RKO (cell line): Measurements from ENCODE around the gene PCDH1.
"Not testable (repeated sequence)": the region's sequence is repeated elsewhere in the genome, so short reads cannot be mapped to it uniquely, and the experiment has no call there.

Experiments
- DNase-seq: peaks from one replicate; pipeline ENCODE4 v3.0.0-alpha.2; 2016; ENCODE audit warnings: low spot score

The PCDH1 gene

GRCh38 chr5:141832131-141832530 lies 46.1 kb downstream of the PCDH1 start:
- no peak for DNase-seq

GRCh38 chr5:141828162-141828561 lies 50.0 kb downstream of the PCDH1 start:
- DNase-seq, result no peak

DNA sequence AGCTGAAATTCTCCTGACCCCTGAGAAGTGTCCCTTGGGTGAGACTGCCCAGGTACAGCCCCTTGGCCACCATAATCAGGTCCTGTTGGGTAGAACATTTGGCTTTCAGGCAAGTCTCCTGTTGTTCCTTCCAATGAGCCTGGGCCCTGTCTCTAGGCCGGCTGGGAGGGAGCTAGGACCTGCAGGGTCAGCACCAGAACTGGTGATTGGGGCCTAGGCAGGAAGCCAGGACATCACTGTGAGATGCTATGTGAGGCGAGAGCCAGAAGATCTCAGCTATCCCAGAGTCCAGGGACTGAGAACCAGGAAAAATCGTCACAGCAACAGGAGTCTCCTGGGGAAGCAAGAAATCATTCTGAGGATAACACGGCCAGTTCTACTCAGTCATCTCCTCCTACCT lies 51.5 kb downstream of the PCDH1 start:
- no peak for DNase-seq

GRCh38 chr5:141825791-141826560 lies 52.2 kb downstream of the PCDH1 start:
- no peak for DNase-seq

DNA sequence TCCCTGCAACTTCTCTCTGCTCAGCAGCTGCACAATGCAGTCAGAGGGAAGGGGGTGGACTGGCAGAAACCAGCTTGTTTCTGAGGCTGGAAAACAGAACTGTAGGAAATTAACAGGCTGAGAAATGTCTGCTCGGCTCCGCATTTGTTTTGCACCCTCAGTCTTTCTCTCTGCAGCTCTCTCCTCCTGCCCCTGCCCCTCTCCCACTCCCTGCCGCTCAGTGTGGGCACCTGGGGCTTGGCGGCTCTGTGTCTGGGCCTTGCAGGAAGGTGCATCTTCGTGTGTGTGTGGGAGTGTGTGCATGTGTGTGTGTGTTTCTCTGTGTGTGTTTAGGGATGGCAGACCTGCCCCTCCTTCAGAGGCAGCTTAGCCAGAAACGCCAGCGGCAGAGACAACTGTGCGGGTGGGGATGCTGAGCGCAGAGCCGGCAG lies 53.0 kb downstream of the PCDH1 start:
- DNase-seq, result no peak

DNA sequence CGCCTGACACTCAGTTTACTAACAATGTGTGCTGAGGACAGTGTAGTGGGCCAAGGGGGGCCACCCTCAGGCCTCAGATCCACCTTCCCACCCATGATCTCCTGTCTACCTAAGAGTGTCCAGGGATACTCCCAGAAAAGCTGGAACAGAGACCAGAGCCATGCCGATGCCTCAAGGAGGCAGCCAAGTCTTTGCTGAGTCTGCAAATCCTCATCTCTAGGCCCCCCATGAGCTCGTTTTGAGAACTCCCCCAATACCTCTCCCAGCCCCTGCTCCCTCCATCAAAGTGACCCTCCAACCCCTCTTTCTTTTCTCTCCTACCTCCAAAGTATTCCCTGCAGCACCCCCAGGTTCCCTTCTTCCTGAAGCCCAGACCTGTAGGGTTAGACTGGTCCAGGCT lies 53.5 kb downstream of the PCDH1 start:
- DNase-seq, result no peak

GRCh38 chr5:141823056-141823455 lies 55.2 kb downstream of the PCDH1 start:
- DNase-seq, result no peak

GRCh38 chr5:141822144-141822543 lies 56.1 kb downstream of the PCDH1 start:
- no peak for DNase-seq

DNA sequence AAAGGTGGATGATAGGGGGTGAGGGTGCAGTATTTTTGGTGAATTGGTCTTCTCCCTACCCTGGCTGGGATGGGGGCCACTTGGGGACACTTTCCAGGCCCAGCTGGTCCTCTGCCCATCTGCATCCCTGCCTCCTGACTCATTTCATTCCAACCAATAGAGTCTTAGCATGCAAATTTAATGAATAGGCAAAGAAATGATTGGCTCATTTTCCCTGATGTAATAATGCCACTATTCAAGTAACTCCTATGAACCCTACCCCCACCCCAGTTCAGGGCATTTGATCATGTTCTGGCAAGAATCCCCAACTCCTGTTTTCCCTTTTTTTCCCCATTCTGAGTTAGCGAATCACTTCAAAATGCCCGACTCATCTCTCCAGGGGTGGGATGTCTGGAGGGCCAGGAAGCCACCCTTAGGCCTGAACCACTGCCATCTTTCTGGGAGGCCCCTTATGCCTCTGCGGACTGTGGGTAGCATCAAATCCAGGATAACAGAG lies 56.7 kb downstream of the PCDH1 start:
- peak; percentile 91 for DNase-seq

DNA sequence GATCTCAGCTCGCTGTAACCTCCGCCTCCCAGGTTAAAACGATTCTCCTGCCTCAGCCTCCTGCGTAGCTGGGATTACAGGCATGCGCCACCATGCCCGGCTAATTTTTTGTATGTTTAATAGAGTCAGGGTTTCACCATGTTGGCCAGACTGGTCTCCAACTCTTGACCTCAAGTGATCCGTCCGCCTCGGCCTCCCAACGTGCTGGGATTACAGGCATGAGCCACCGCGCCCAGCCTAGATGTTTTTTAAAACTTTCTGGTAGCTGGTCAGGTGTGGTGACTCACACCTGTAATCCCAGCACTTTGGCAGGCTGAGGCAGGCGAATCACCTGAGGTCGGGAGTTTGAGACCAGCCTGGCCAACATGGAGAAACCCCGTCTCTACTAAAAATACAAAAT lies 57.5 kb downstream of the PCDH1 start:
- DNase-seq, result not testable (repeated sequence)

DNA sequence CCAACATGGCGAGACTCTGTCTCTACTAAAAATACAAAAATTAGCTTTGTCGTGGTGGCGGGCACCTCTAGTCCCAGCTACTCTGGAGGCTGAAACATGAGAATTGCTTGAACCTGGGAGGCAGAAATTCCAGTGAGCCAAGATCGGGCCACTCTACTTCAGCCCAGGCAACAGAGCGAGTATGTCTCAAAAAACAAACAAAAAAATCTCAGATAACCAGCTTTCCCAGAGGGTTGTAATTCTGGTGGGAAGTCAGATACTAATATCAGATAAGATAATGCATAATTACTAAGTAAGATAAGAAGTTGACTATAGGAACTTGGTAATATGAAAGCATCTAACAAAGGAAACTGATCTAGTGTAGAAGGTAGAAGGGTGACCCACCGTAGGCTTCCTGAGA lies 60.6 kb downstream of the PCDH1 start:
- no peak for DNase-seq

DNA sequence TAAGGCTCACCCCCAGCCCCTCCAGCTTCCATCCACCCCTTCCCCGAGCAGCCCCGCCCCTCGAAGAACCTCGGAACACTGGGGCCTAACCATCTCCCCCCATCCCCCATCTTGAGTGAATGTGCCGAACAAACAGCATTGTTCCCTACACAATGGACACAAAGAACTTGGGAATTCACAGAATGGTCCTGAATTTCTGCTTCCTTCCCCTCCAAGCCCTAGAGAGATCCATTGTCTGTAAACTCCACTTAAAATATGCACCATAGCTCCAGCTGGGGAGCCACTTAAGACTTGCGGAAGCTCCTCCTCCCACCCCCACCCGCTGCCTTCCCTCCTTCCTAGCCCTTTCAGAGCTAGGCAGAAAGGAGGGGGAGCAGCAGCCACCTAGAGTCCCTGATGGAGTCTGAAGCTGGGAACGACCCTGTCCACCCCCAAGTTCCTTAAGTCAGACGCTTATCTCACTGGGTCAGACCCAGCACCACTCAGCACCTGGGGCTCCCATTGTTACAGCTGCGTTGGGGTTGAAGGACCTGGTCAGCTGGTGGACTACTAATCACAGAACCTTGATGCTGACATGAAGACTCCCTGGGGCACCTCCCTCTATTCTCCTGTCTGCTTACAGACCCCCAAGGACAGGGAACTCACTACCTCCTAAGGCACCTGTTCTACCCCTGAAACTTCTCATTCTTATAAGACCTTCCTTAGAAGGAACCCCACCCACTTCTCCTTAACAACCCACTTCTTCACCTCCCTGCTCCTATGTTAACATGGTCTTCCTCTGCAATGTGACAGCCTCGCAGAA lies 61.4 kb downstream of the PCDH1 start:
- DNase-seq, result no peak

DNA sequence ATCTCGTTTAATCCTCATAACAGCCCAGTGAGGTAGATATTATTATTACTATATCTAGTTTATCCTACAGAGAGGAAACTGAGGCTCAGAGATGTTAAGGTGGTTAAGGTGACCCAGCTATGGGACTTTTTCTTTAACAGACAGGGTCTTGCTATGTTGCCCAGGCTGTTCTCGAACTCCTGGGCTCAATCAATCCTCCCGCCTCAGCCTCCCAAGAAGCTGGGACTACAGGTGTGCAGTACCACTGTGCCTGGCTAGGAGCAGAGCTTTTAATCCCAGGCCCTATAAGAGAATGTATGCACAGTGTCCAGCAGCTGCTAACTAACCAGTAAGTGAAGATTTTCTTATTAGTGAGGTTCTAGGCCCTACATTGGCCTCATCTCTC lies 62.4 kb downstream of the PCDH1 start:
- DNase-seq, result no peak

DNA sequence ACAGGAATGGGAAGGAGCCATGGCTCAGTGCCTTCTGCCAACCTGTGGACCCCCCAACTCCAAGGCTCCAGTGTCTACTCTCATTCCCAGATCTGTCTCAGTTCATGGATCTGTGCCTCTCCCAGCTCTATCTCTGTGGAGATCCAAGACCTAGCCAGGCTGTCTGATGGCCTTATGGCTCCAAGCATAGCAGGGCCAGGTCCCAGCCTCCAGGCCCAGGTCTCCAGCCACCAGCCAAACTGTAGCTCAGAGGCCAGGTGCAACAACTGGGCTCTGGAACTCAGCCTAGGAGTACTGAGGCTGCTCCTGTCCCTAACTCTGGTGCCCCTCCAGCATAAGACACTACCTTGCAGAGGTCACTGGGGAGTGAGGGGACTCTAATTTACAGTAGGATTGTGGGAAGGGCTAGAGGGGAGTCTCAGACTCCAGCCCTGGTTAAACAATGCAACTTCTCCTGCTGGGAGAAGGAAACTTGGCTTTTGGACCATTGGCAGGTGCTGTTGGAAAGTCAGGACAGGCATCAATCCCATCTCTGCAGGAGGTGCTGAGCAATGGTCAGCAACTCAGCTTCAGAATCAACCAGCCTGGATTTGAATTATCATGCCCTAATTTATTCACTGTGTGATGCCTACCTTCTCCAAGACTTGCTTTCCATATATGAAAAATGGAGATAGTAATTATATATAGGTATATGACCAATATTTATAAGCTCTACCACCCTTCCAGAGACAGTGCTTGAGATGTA lies 63.0 kb downstream of the PCDH1 start:
- no peak for DNase-seq

GRCh38 chr5:141814064-141814964 lies 63.9 kb downstream of the PCDH1 start:
- DNase-seq, result peak; percentile 12

- DNase-seq, result no peak
These were observed 65.7 kb downstream of the PCDH1 start for GRCh38 chr5:141812512-141812911.

- peak; percentile 32 for DNase-seq
These were observed 66.7 kb downstream of the PCDH1 start for GRCh38 chr5:141811287-141812155.

DNA sequence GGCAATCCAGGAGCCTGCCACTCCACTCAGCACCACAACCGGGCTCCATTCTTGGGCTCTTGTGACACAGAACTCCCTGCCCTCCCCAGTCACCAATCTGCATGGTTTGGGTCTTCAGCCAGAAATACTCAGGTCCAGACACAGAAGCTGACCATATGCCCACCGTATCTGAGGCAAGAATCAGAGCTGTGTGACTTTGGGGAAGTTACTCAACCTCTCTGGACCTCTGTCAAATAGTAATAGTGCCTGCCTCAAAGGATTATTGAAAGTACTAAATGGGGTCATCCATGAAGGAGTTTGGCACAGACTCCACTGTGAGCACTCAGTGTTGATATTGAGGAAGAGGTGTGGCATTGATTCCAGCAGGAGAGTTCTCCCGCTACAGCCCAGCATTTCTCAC lies 67.5 kb downstream of the PCDH1 start:
- DNase-seq, result no peak

DNA sequence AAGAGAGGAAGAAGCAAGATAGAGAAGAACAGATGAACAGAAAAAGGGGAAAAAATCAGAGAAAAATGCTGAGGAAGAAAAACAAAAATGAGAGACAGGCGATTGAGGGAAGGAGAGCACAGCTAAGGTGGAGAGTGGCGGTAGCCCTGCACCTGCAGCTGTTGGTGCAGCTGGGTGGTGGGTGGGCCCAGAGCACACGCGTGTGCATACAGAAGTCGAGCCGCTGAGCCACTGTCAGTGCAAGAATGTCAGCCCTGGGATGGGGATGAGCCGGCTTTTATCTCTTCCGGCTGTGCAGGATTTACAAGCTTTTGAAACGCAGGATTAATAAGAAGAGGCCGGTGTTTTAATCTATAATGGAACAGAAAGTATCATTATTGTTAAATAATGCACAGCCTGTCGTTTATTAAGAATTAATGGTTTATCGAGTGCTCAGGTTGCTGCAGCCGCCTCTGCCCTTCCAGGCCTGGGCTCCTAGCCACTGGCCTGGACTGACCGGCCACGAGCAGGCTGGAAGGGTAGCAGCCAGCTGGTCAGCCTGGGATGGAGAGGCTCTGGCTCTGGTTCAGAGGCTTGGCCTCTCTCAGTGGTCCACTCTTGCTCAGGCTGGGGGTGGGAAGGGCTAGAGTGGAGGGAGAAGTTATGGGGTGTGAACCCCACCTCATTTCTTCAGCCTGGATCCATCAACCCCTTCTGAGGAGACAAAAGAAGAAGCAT lies 68.7 kb downstream of the PCDH1 start:
- DNase-seq, result no peak

DNA sequence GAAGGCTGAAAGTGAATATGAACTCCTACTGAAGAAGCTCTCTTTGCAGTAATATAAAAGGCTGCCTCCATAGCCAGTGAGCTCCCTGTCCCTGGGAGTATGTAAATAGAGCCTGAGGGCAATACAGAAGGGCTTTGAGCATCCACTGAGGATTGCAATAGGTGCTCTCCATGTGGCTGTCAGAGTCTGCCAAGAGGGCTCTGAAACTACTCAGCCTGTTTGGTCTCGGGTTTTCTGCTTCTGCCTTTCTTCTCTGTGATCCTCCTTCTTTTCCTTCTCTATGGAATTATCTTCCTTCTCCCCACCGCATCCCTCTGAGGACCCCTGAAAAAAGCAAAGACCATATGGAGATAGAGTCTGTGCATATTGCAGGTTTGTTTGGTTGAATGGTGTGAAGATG lies 69.4 kb downstream of the PCDH1 start:
- no peak for DNase-seq
